Activated CD8-positive, alpha-beta T cell treated with anti-CD3 and anti-CD28 coated beads, Interleukin-2, amount 10 ng/mL, durations not matched to agents 7 days and 5 days (primary cell): ENCODE data around the gene CCHCR1. TPM values are rescaled to one million over a fixed set of nuclear protein-coding genes. Genes with fewer than 3 reads are reported as not detected.
A peak's percentile ranks its signal among the peaks of the same experiment; 100 is the strongest.
"Not testable (repeated sequence)": the region's sequence is repeated elsewhere in the genome, so short reads cannot be mapped to it uniquely, and the experiment has no call there.

Source experiments
- ATAC-seq: fragments of 150-1000 bp; cut with Tn5 transposase; one replicate; pipeline ENCODE4 v1.10.0; 2021; ENCODE audit warnings: moderate library complexity
- CTCF ChIA-PET: fragments of 350-600 bp; sonication (Branson Sonifier 250); formaldehyde crosslinking; loops from one replicate; lab custom pipeline; 2021; ENCODE audit warnings: antibody characterized with exemption; lab: Charles Lee
- POLR2A ChIA-PET: fragments of 350-600 bp; sonication (Branson Sonifier 250); formaldehyde crosslinking; loops from one replicate; lab custom pipeline; 2021; ENCODE audit warnings: antibody characterized with exemption; lab: Charles Lee
- DNase-seq: peaks from one replicate; pipeline ENCODE4 v3.0.0-alpha.2; 2020
- H3K27ac Mint-ChIP-seq: one replicate; pipeline ENCODE4 v1.8.0; 2021; ENCODE audit warnings: mild to moderate bottlenecking, mixed read lengths
- H3K27me3 Mint-ChIP-seq: one replicate; pipeline ENCODE4 v1.8.0; 2021; ENCODE audit warnings: low read depth, mixed read lengths
- H3K36me3 Mint-ChIP-seq: one replicate; pipeline ENCODE4 v1.8.0; 2021; ENCODE audit warnings: low read depth, mixed read lengths
- H3K4me1 Mint-ChIP-seq: one replicate; pipeline ENCODE4 v1.8.0; 2021; ENCODE audit warnings: low read depth, mixed read lengths
- H3K4me3 Mint-ChIP-seq: one replicate; pipeline ENCODE4 v1.8.0; 2021; ENCODE audit warnings: mild to moderate bottlenecking, mixed read lengths
- H3K9me3 Mint-ChIP-seq: one replicate; pipeline ENCODE4 v1.8.0; 2022; ENCODE audit warnings: mixed read lengths; ENCODE audit not compliant: insufficient read depth
- total RNA-seq, 2 experiments: library from RNA; stranded (reverse); gene quantifications; one replicate each; pipeline ENCODE4 v1.2.3, GENCODE V29; 2021

CCHCR1 gene
- total RNA-seq, 2 experiments from 2014 or later, result 36.5 to 41.9 TPM

DNA sequence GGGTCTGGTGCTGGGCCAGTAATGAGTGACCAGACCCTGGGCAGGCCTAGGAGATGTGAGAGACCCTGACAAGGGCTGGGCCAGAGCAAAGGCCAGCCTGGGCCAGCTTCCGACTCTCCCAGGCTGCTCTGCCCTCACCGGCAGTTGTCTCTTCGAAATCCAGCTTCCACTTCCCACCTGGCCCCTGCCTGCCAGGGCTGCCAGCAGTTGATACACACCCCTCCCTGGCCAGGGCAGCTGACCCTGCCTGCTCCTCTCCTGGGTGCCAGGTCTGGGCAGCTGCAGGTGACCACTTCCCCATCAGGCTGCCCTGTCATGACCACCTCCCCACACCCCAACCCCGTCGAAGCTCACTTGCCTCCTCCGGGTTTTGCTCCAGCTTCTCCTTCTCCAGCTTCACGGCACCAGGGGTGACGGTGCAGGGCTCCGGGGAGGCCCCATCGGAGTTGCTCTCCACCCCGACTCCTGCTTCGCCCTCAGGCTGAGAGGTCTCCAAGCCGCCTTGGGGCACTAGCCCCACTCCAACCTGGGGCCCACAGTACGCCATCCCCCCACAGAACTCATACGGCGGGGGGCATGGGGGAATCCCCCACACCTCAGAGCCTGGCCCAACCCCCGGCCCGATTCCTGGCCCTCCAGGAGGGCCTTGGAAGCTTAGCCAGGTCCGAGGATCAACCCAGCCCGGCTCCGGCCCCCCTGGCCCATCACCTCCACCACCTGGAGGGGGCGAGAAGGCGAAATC, 12.4 kb upstream of the CCHCR1 start:
- H3K9me3 Mint-ChIP-seq, H3K36me3 Mint-ChIP-seq, H3K27me3 Mint-ChIP-seq, ATAC-seq, H3K4me1 Mint-ChIP-seq, H3K27ac Mint-ChIP-seq, H3K4me3 Mint-ChIP-seq, CTCF ChIA-PET, DNase-seq: not testable (repeated sequence)
- POLR2A ChIA-PET, result interaction anchor here (1.1 kb wide), 1 partner anchor 11 kb away, joined by 3 read pairs; no protein-coding TSS in a partner anchor

DNA sequence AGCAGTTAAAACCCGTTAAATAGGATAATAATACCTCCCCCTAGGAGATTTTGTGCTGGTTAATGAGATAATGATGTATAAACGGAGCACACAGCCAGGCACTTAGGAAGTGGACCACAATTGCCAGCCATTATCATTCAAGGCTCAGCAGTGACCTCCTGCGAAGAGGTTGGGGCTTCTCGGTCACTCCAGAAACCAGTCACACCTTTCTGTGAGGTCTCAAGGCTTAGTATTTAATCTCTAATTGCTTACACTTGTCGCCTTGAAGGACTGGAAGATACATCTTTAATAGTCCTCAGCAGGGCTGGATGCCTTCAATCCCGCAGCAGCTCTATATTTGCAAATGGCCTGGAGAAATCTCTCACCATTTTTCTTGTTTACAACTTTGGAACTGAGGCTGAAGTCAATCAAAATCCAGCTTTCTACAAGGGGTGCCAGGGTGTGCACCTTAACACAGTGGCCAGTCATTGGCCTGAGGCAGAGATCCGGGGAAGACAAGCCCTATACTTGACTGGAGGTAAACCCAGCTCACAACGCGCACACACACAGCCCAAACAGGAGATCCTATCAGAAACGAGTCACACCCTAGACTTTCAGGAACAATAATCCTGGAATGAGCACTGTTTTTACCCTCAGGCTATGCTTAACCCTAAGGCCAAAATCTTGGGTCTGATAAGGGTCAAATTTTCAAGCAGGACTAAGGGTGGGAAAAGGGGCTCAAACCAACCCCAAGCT, 11.7 kb upstream of the CCHCR1 start:
- H3K27me3 Mint-ChIP-seq, result no peaks in the 10 kb centered on the region
- ChIA-PET POLR2A (interaction anchor here (1.1 kb wide), 1 partner anchor 10 kb away, joined by 3 read pairs; no protein-coding TSS in a partner anchor), CTCF (no interaction called here)
- H3K36me3 Mint-ChIP-seq, result peaks cover 8% of the 10 kb centered on the region
- no peak for DNase-seq
- H3K9me3 Mint-ChIP-seq, result no peaks in the 10 kb centered on the region
- no peak overlapping the region for H3K27ac Mint-ChIP-seq
- H3K4me1 Mint-ChIP-seq, result no peaks in the 10 kb centered on the region
- ATAC-seq, result no peak
- H3K4me3 Mint-ChIP-seq, result no peak overlapping the region

DNA sequence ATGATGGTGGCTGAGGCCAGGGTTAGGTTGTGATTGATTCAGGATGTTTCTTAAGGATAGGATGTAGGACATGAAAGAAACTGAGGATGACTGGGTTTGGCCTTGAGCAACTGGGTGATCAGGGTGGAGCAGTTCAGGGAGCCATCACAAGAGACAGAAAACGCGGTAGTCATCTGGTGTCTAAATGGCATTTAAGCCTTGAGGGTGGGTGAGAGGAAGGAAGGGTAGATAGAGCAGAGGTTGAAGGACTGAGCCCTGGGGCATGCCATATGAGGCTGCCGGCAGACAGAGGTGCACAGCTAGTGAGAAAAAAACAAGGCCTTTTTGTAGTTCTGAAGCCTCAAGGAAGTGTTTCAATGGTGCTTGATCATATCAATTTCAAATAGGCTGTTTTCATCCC, 11.0 kb upstream of the CCHCR1 start:
- ATAC-seq, result no peak
- Mint-ChIP-seq H3K4me1 (peaks cover 1% of the 10 kb centered on the region), H3K27ac (no peak overlapping the region), H3K9me3 (no peaks in the 10 kb centered on the region), H3K36me3 (peaks cover 12% of the 10 kb centered on the region), H3K27me3 (no peaks in the 10 kb centered on the region), H3K4me3 (no peak overlapping the region)
- no peak for DNase-seq
- POLR2A ChIA-PET, result no interaction called here
- CTCF ChIA-PET, result no interaction called here

DNA sequence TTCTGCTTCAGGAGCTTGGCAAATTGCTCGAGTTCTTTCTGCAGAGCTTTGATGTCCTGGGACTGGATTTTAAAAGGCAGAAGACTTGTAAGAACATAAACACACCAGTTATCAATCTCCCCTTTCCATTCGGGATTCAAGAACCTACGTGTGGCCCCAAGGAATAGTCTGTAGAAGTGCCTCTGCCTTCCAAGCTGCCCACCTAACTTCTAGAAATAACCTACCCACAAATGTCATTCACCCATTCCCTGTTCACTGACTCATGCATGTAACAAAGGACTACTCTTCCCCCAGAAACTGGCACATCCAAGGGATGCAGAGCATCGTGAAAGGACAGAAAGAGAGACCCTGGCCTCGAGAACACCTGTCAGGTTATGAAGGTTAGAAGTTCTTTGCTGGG, 8.4 kb upstream of the CCHCR1 start:
- ChIA-PET POLR2A (no interaction called here), CTCF (no interaction called here)
- ATAC-seq (no peak), DNase-seq (no peak)
- no peak overlapping the region for H3K4me3 Mint-ChIP-seq
- no peaks in the 10 kb centered on the region for H3K27me3 Mint-ChIP-seq
- peaks cover 18% of the 10 kb centered on the region for H3K4me1 Mint-ChIP-seq
- H3K27ac Mint-ChIP-seq, result no peak overlapping the region
- no peaks in the 10 kb centered on the region for H3K9me3 Mint-ChIP-seq
- H3K36me3 Mint-ChIP-seq, result peaks cover 37% of the 10 kb centered on the region

DNA sequence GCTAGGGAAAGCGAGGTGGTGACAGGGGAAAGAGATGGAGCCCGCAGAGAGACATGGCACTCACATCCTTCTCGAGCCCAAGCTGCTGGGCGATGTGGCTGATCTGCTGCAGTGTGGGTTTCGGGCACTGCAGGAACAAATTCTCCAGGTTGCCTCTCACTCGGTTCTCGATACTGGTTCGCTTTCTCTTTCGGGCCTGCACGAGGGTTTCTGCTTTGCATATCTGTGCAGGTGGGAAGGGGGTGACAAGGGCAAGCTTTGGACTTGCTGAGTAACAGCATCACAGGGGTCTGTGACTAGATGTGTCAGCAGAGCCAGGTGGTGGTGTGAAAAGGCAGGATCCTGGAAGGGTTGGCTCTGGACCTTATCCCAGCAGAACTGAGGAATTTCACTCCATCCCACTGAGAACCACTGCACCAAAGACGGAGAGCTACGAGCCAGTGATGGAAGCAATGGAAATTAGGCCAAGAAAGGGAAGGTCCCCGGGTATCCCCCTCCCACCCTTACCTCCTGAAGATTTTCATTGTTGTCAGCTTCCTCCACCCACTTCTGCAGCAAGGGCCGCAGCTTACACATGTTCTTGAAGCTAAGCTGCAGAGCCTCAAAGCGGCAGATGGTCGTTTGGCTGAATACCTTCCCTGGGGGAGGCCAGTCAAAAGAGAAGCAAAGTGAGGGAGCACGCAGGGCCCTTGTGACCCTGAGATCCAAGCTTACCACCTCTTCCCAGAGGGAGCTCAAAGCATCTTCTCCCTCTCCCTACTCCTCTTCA, 7.6 kb upstream of the CCHCR1 start:
- H3K27me3 Mint-ChIP-seq, H3K4me3 Mint-ChIP-seq, ATAC-seq, H3K9me3 Mint-ChIP-seq, CTCF ChIA-PET, H3K27ac Mint-ChIP-seq, DNase-seq: not testable (repeated sequence)
- peaks cover 41% of the 10 kb centered on the region for H3K36me3 Mint-ChIP-seq
- POLR2A ChIA-PET, result interaction anchor here (0.9 kb wide), 1 partner anchor 10 kb away, joined by 3 read pairs; no protein-coding TSS in a partner anchor
- H3K4me1 Mint-ChIP-seq, result peaks cover 23% of the 10 kb centered on the region

DNA sequence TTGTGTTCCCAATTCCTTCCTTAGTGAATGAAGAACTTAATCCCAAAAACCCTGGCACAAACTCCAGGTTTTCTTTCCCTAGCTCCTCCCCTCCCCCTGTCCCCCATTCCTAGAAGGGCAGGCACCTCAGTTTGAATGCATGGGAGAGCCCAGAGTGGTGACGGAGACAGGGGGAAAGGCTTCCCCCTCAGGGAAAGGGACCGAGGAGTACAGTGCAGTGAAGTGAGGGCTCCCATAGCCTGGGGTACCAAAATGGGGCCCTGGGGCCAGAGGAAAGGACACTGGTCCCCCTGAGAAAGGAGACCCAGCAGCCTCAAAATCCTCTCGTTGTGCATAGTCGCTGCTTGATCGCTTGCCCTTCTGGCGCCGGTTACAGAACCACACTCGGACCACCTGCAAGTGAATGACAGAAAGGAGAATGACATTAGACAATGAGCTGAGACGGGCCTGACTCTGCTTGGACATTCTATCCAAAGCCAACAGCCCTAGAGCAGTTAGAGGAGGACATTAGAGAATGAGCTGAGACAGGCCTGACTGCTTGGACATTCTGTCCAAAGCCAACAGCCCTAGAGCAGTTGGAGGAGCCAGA, 7.0 kb upstream of the CCHCR1 start:
- H3K27ac Mint-ChIP-seq, CTCF ChIA-PET: not testable (repeated sequence)

DNA sequence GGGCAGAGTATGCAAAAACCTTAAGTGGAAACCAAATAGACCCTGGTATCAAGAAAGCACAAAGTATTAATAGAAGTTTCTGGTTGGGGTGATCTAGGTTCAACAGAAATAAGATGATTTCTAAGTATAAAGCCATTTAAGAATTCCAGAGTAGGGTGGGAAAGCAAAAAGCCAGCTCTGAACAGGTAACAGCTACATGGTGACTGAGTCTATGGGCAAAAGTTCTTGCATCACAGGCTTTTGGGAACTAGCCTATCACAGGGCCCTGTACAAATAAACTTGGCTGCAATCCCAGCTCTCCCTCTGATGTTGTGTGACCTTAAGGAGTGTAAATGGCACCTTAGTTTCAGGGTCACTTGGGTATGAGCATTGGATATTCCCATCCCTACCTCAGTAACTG, 6.3 kb upstream of the CCHCR1 start:
- ATAC-seq, result no peak
- DNase-seq, result no peak
- CTCF ChIA-PET, result no interaction called here
- H3K36me3 Mint-ChIP-seq, result peaks cover 54% of the 10 kb centered on the region
- H3K27me3 Mint-ChIP-seq, result no peaks in the 10 kb centered on the region
- no peak overlapping the region for H3K4me3 Mint-ChIP-seq
- peaks cover 31% of the 10 kb centered on the region for H3K4me1 Mint-ChIP-seq
- POLR2A ChIA-PET, result no interaction called here
- no peaks in the 10 kb centered on the region for H3K9me3 Mint-ChIP-seq
- H3K27ac Mint-ChIP-seq, result no peak overlapping the region

More for the DNA sequence above, 7.0 kb upstream of the CCHCR1 start:
- not testable (repeated sequence) for H3K9me3 Mint-ChIP-seq, DNase-seq, H3K4me3 Mint-ChIP-seq, H3K27me3 Mint-ChIP-seq, ATAC-seq
- Mint-ChIP-seq H3K36me3 (peaks cover 47% of the 10 kb centered on the region), H3K4me1 (peaks cover 29% of the 10 kb centered on the region)
- POLR2A ChIA-PET, result interaction anchor here (0.9 kb wide), 1 partner anchor 10 kb away, joined by 3 read pairs; no protein-coding TSS in a partner anchor

DNA sequence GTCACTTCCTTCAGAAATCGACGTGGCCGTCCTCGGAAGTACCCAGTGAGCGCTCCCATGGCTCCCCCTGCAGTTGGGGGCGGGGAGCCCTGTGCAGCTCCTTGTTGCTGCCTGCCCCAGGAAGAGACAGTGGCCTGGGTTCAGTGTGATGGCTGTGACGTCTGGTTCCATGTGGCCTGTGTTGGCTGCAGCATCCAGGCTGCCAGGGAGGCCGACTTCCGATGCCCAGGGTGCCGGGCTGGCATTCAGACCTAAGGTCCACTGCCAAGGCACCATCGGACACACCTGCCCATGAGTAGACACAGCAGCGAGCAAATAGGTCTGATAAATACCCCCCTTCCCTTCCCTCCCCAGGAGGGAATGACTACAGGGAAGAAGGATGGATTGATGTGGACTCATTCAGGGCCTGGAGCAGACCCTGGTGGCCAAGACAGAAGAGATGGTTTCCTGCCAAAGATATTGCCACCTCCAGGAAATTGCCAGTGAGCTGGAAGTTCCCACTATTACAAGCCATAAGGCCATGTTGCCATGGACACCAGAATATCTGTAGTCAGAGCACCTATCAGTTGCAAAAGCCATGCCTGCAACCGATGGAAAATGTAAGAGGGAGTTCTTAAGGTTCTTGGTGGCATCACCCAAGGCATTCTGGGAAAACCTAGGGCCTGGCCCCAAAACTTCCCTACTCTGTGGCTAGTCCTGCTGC, 5.0 kb upstream of the CCHCR1 start:
- DNase-seq, result no peak
- no peak overlapping the region for H3K27ac Mint-ChIP-seq
- no peak for ATAC-seq
- peaks cover 33% of the 10 kb centered on the region for H3K4me1 Mint-ChIP-seq
- CTCF ChIA-PET, result interaction anchor here (1.4 kb wide), 1 partner anchor 204 kb away, joined by 4 read pairs; no protein-coding TSS in a partner anchor
- POLR2A ChIA-PET, result interaction anchor here (0.6 kb wide), 1 partner anchor 170 kb away, joined by 3 read pairs; no protein-coding TSS in a partner anchor
- H3K9me3 Mint-ChIP-seq, result no peaks in the 10 kb centered on the region
- no peak overlapping the region for H3K4me3 Mint-ChIP-seq
- no peaks in the 10 kb centered on the region for H3K27me3 Mint-ChIP-seq
- H3K36me3 Mint-ChIP-seq, result peaks cover 62% of the 10 kb centered on the region

DNA sequence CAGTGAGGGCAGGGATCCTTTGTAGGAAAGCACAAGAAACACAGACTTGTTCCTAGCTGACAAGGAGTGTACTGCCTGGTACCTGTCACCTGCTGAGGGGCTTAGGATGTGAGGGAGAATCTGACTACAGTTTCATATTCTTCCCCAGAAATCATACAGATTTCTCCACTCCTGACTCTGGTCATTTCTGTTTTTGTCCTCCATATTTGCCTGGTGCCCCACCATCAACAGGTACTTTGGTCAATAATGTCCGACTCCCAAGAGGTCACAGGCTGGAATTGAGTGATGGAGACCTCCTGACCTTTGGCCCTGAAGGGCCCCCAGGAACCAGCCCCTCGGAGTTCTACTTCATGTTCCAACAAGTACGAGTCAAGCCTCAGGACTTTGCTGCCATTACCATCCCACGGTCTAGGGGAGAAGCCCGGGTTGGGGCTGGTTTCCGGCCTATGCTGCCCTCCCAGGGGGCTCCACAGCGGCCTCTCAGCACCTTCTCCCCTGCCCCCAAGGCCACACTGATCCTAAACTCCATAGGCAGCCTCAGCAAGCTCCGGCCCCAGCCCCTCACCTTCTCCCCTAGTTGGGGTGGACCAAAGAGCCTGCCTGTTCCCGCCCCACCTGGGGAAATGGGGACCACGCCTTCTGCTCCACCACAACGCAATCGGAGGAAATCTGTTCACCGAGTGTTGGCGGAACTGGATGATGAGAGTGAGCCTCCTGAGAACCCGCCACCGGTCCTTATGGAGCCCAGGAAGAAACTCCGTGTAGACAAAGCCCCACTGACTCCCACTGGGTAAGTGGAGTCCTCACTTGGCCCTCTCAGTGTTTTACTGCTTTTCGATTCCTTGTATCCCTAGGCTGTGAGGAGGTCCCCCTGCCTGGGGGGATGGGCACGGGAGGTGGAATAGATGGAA, 3.9 kb upstream of the CCHCR1 start:
- CTCF ChIA-PET, result interaction anchor here (1.4 kb wide), 1 partner anchor 205 kb away, joined by 4 read pairs; no protein-coding TSS in a partner anchor
- Mint-ChIP-seq H3K4me3 (peak overlapping the region; percentile 27), H3K36me3 (peaks cover 59% of the 10 kb centered on the region), H3K4me1 (peaks cover 43% of the 10 kb centered on the region), H3K9me3 (no peaks in the 10 kb centered on the region), H3K27ac (no peak overlapping the region), H3K27me3 (no peaks in the 10 kb centered on the region)
- POLR2A ChIA-PET, result no interaction called here
- ATAC-seq (no peak), DNase-seq (no peak)
